Osteoblast (primary cell): Measurements from ENCODE around the gene MED16. TPM values are rescaled to one million over a fixed set of nuclear protein-coding genes. Genes with fewer than 3 reads are reported as not detected.

ENCODE experiments used
- DNase-seq: peaks from one replicate; pipeline ENCODE4 v3.0.0; 2011; ENCODE audit warnings: low spot score, mixed read lengths; ENCODE audit not compliant: insufficient read length; ENCODE audit errors: missing footprints
- H2AFZ ChIP-seq: 2 replicates; pipeline ENCODE4 v1.6.0; 2011; ENCODE audit warnings: mild to moderate bottlenecking, low read length
- H3K27ac ChIP-seq: 2 replicates; pipeline ENCODE4 v1.5.1; 2011; ENCODE audit warnings: mild to moderate bottlenecking, low read depth, low read length, moderate library complexity
- H3K27me3 ChIP-seq: 2 replicates; pipeline ENCODE4 v1.6.0; 2012; ENCODE audit warnings: mild to moderate bottlenecking, control low read depth, inconsistent platforms, low read length, moderate library complexity; ENCODE audit not compliant: insufficient read depth
- H3K36me3 ChIP-seq: 2 replicates; pipeline ENCODE4 v1.5.1; 2011; ENCODE audit warnings: mild to moderate bottlenecking, low read length, control low read depth, moderate library complexity; ENCODE audit not compliant: insufficient read depth
- H3K4me1 ChIP-seq: 2 replicates; pipeline ENCODE4 v1.5.1; 2011; ENCODE audit warnings: mild to moderate bottlenecking, low read length, control low read depth, moderate library complexity; ENCODE audit not compliant: insufficient read depth
- H3K4me2 ChIP-seq: 2 replicates; pipeline ENCODE4 v1.6.0; 2011; ENCODE audit warnings: mild to moderate bottlenecking, low read length; ENCODE audit not compliant: insufficient read depth
- H3K4me3 ChIP-seq: fragments of 200-600 bp; sonication (generic); 3 replicates; pipeline ENCODE4 v1.5.1; 2012; ENCODE audit warnings: mild to moderate bottlenecking, low read length, inconsistent platforms; ENCODE audit not compliant: insufficient read depth
- H3K79me2 ChIP-seq: 2 replicates; pipeline ENCODE4 v1.6.0; 2012; ENCODE audit warnings: mild to moderate bottlenecking, low read length, control low read depth, inconsistent platforms; ENCODE audit not compliant: insufficient read depth
- H3K9me3 ChIP-seq: 2 replicates; pipeline ENCODE4 v1.5.1; 2011; ENCODE audit warnings: low read depth, low read length, control low read depth
- H4K20me1 ChIP-seq: 2 replicates; pipeline ENCODE4 v1.6.0; 2012; ENCODE audit warnings: mild to moderate bottlenecking, low read length, control low read depth; ENCODE audit not compliant: insufficient read depth
- total RNA-seq: library from RNA; depleted of rRNA; stranded (reverse); fragments of >200 nt; gene quantifications from 2 replicates; pipeline ENCODE4 v1.2.3, GENCODE V29; 2012
- TF ChIP-seq, protein P1 (sequence below): IDR thresholded peaks from 2 replicates; pipeline ENCODE4 v1.5.1; 2011; ENCODE audit warnings: mild to moderate bottlenecking, low read depth, low read length, moderate library complexity; ENCODE audit errors: extremely low read depth

The MED16 gene
- total RNA-seq, 1 donor, result 20.6 TPM

GRCh38 chr19:918481-919198 lies 25.7 kb upstream of the MED16 start:
- no peak overlapping the region for H2AFZ ChIP-seq
- no peak for DNase-seq
- H3K4me2 ChIP-seq, result no peak overlapping the region
- peaks cover 41% of the 10 kb centered on the region for H3K27me3 ChIP-seq
- H3K79me2 ChIP-seq, result peaks cover under 1% of the 10 kb centered on the region
- H3K4me1 ChIP-seq, result peaks cover 5% of the 10 kb centered on the region
- H3K36me3 ChIP-seq, result no peaks in the 10 kb centered on the region
- H4K20me1 ChIP-seq, result no peaks in the 10 kb centered on the region
- TF ChIP-seq, protein P1, sequence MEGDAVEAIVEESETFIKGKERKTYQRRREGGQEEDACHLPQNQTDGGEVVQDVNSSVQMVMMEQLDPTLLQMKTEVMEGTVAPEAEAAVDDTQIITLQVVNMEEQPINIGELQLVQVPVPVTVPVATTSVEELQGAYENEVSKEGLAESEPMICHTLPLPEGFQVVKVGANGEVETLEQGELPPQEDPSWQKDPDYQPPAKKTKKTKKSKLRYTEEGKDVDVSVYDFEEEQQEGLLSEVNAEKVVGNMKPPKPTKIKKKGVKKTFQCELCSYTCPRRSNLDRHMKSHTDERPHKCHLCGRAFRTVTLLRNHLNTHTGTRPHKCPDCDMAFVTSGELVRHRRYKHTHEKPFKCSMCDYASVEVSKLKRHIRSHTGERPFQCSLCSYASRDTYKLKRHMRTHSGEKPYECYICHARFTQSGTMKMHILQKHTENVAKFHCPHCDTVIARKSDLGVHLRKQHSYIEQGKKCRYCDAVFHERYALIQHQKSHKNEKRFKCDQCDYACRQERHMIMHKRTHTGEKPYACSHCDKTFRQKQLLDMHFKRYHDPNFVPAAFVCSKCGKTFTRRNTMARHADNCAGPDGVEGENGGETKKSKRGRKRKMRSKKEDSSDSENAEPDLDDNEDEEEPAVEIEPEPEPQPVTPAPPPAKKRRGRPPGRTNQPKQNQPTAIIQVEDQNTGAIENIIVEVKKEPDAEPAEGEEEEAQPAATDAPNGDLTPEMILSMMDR, result no peak
- no peak overlapping the region for H3K4me3 ChIP-seq
- H3K27ac ChIP-seq, result no peak overlapping the region
- no peaks in the 10 kb centered on the region for H3K9me3 ChIP-seq

DNA sequence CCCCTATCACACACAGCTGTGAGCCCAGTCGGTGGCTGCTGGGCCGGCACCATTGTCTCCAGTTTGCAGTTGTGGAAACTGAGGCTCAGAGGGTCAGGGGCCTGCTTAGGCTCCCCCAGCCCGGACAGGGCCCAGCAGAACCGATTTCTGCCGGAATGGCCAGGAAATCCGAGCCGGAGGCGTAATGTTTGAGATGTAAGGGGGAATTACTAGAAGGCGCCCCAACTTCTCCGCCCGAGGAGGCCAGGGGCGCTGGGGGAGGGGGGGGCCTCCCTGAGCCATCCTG lies 25.1 kb upstream of the MED16 start:
- Histone ChIP-seq H3K4me2 (no peak overlapping the region), H3K36me3 (no peaks in the 10 kb centered on the region)

GRCh38 chr19:917323-918151 lies 24.6 kb upstream of the MED16 start, which contains the start of gene KISS1R:
Gene KISS1R, plus strand, starts transcription at chr19:917333. Its CDS starts 170 bp downstream, at chr19:917503.
- DNase-seq, result peak; percentile 93
- H3K4me2 ChIP-seq, result peak within 1 kb of the TSS; percentile 36
- peak within 1 kb of the TSS; percentile 13 for H3K4me3 ChIP-seq

More for the DNA sequence above, 25.1 kb upstream of the MED16 start:
- no peak for DNase-seq
- no peaks in the 10 kb centered on the region for H4K20me1 ChIP-seq
- no peak overlapping the region for H3K27ac ChIP-seq
- no peaks in the 10 kb centered on the region for H3K9me3 ChIP-seq
- peaks cover 9% of the 10 kb centered on the region for H3K4me1 ChIP-seq
- TF ChIP-seq, protein P1, result no peak
- peaks cover 6% of the 10 kb centered on the region for H3K79me2 ChIP-seq
- H3K4me3 ChIP-seq, result no peak overlapping the region
- peaks cover 41% of the 10 kb centered on the region for H3K27me3 ChIP-seq
- no peak overlapping the region for H2AFZ ChIP-seq

More at GRCh38 chr19:917323-918151, 24.6 kb upstream of the MED16 start, which contains the start of gene KISS1R:
- Histone ChIP-seq H3K4me1 (peaks cover 9% of the 10 kb centered on the region), H3K27ac (no peak within 1 kb of the TSS), H3K27me3 (peaks cover 41% of the 10 kb centered on the region), H2AFZ (no peak within 1 kb of the TSS), H3K9me3 (no peaks in the 10 kb centered on the region), H3K36me3 (no peaks in the 10 kb centered on the region), H3K79me2 (peaks cover 8% of the 10 kb centered on the region), H4K20me1 (no peaks in the 10 kb centered on the region)
- TF ChIP-seq, protein P1, result peak; percentile 20
